ENCODE results near the gene SNX11.
A peak's percentile ranks its signal among the peaks of the same experiment; 100 is the strongest.
"Not testable (repeated sequence)": the region's sequence is repeated elsewhere in the genome, so short reads cannot be mapped to it uniquely, and the experiment has no call there.

SNX11 gene, protein sequence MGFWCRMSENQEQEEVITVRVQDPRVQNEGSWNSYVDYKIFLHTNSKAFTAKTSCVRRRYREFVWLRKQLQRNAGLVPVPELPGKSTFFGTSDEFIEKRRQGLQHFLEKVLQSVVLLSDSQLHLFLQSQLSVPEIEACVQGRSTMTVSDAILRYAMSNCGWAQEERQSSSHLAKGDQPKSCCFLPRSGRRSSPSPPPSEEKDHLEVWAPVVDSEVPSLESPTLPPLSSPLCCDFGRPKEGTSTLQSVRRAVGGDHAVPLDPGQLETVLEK

DNA sequence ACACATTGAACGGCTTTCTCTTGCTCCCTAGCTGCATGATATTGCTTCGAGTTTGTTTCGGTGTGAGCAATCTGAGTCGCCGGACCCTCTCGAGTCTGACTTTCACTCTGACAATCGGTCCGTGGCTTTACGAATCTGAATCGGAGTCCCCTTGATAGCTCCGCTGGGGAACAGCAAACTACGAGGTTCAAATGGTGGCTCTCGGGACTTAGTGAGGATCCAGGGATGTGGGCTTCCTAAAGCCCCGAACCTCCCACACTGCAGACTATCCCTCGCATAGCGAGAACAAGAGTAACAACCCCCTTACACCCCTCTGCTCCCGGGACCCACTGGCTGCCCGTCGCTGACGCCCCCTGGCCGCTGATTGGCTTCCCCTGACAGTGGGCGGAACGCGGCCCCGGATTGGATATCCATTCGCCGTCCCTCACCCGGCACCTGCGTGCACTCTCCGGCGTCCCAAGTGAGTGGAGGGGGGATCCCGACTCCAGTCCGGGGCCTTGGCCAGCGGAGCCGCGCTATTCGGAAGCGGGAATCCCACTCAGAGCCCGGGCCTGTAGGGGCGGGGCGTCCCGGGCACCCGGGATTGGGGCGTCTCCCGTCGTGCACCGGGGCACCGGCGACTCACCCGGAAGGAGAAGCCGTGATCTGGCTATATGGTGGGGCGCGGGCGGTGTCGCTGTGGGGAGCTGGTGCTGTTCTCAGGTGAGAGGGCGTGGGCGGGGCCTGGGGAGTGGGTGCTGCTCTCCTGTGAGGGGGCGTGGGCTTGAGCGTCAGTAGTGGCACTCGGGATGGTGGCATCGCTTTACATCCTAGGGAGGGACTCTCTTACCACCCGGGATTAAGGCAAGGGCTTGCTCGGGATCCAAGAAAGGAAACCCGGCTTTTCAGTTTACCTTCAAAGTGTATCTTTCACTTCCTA is at the start of gene SNX11:
SNX11 (plus strand) TSS at position 630 of the 919 bp plus-strand sequence. CDS start 4,278 bp downstream, outside the sequence.
- peak; percentile 83 to 93 for DNase-seq (ENCODE audit: low read depth in 2 of 2)

DNA sequence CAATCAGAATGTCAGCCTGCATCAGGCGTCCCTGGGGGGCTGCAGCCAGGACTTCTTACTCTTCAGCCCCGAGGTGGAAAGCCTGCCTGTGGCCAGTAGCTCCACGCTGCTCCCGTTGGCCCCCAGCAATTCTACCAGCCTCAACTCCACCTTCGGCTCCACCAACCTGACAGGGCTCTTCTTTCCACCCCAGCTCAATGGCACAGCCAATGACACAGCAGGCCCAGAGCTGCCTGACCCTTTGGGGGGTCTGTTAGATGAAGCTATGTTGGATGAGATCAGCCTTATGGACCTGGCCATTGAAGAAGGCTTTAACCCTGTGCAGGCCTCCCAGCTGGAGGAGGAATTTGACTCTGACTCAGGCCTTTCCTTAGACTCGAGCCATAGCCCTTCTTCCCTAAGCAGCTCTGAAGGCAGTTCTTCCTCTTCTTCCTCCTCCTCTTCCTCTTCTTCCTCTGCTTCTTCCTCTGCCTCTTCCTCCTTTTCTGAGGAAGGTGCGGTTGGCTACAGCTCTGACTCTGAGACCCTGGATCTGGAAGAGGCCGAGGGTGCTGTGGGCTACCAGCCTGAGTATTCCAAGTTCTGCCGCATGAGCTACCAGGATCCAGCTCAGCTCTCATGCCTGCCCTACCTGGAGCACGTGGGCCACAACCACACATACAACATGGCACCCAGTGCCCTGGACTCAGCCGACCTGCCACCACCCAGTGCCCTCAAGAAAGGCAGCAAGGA is 49.0 kb upstream of the SNX11 start:
- no peak for DNase-seq (ENCODE audit: low read depth in 2 of 2)

DNA sequence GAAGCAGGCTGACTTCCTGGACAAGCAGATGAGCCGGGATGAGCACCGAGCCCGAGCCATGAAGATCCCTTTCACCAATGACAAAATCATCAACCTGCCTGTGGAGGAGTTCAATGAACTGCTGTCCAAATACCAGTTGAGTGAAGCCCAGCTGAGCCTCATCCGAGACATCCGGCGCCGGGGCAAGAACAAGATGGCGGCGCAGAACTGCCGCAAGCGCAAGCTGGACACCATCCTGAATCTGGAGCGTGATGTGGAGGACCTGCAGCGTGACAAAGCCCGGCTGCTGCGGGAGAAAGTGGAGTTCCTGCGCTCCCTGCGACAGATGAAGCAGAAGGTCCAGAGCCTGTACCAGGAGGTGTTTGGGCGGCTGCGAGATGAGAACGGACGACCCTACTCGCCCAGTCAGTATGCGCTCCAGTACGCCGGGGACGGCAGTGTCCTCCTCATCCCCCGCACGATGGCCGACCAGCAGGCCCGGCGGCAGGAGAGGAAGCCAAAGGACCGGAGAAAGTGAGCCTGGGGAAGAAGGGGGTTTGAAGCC is 48.4 kb upstream of the SNX11 start:
- DNase-seq (ENCODE audit: low read depth in 2 of 2) = no peak

DNA sequence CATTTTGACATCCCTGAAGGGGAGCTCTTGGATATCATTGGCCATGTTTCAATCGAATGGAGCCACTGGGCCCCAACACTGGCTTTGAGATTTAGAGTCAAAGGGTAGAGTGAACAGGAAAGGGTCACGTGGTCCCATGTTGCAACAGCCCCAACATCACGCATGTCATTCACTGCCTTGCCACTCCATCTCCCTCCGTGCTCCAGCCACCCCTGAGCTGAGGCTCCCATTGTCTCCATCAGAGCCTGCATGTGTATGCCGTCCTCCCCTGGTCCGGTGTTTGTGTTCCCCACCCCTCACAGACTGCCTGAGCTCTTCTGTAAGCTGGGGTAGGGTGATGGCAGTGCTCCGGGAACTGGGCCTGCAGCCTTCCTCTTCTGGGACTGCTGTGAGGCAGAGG is 47.3 kb upstream of the SNX11 start:
- DNase-seq (ENCODE audit: low read depth in 2 of 2) = no peak

DNA sequence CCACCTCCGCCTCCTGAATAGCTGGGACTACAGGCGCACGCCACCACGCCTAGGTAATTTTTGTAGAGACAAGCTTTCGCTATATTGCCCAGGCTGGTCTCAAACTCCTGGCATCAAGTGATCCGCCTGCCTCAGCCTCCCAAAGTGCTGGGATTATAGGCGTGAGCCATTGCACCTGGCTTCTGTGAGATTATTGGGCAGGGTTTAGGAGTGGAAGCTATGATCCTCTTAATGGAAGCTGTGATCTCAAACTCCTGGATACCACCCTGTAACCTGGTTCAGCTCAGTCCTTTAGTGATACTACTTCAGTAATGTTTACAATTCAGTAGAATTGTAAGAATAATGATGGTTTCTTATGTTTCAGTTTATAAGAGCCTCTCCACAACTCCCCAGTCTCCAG is 45.3 kb upstream of the SNX11 start:
- no peak for DNase-seq (ENCODE audit: low read depth in 2 of 2)

DNA sequence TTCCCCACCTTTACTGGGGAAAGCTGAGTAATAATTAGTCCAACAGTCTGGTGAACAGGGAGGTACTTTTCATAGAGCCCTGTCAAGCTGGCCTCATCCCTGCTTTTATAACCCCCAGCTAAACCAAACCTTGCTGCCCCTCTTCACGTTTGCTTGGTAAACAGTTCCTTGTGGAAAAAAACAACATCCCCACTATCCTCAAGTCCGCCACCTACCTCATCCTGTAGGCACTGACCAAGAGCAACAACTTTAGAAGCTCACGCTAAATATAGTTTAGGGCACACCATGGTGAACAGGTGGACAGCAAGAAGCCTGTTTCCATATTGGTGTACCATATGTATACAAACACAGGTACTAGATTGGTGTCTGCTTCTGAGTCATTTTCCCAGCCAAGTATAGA is 42.9 kb upstream of the SNX11 start:
- no peak for DNase-seq (ENCODE audit: low read depth in 2 of 2)

DNA sequence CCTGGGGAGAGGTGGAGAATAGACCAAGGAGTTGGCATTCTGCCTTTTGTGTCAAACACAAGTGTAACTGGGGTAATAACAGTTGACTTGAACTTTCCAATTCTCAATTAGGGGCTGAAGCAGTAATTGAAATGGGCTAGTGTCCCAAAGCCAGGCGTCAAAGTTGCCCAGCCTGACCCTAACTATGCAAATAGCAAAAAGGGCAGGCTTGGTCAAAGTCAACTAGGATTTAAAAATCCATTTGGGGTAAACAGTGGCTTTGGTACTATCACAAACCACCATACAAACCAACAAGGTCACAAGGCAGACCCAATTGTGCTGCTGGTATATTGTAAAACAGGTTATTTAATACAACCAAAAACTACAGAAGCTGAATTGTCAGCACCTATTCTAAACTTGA is 41.4 kb upstream of the SNX11 start:
- DNase-seq (ENCODE audit: low read depth in 2 of 2) = no peak

DNA sequence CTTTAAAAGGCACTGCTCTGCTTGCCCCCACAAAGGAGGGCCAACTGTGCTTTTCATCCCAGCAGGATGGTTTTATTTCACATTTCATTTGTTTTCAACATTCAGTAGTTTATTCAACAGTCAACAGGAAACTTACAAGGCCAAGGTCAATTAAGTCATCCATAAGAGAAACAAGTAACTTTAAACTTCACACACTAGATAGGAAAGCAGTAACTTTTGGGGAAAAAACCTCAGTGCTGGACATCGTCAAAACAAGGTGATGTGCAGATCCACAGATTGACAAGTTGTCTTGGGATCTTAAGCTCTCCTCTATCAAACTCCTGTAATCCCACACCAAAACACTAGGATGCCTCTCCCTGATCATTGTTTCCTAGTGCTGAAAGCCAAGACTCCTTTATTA is 40.9 kb upstream of the SNX11 start:
- no peak for DNase-seq (ENCODE audit: low read depth in 2 of 2)

DNA sequence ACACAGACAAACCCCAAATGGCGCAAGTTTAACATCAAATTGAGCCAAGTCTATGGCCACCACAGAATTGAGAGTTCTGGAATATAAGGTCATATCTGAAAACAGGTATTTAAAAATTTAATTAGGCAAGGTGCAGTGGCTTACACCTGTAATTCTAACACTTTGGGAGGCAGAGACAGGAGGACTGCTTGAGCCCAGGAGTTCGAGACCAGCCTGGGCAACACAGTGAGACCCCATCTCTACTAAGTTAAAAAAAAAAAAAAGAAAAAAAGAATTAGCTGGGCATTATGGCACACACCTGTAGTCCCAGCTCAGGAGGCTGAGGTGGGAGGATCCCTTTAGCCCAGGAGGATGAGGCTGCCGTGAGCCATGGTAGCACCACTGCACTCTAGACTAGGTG is 40.3 kb upstream of the SNX11 start:
- DNase-seq (ENCODE audit: low read depth in 2 of 2) = no peak

DNA sequence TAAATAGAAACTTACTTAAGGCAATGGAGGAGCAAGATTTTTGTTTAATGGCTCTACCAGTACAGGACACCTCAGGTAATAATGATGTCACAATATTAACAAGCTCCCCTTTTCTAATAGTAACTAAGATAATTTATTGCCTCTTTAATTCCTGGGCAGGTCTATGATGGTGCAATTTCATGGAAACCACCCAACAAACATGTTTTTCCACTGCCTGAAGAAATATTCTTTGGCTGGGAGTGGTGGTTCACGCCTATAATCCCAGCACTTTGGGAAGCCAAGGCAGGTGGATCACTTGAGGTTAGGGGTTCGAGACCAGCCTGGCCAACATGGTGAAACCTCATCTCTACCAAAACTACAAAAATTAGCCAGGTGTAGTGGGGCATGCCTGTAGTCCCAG is 39.8 kb upstream of the SNX11 start:
- DNase-seq (ENCODE audit: low read depth in 2 of 2) = not testable (repeated sequence)

DNA sequence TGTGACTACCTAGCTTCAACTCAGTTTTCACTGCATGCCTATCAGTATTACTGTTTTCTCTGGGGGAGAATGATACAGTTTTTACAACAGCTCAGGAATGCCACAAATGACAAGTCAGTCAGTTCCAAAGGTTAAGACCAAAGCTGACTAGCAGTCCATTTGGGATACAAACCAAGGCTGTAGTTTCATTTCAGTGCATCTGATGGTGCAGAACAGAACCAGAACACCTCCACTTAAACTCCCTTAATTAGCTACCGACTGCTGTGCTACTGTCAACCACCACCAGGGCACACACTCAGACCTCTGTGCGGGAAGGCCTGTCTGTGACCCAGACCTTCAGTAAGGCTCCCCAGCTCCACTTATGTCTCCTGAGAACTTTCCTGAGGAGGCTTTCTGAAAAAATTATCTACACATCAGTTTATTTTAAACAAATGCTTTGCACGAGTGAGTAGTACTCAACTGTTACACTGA is 39.0 kb upstream of the SNX11 start:
- DNase-seq (ENCODE audit: low read depth in 2 of 2) = no peak

DNA sequence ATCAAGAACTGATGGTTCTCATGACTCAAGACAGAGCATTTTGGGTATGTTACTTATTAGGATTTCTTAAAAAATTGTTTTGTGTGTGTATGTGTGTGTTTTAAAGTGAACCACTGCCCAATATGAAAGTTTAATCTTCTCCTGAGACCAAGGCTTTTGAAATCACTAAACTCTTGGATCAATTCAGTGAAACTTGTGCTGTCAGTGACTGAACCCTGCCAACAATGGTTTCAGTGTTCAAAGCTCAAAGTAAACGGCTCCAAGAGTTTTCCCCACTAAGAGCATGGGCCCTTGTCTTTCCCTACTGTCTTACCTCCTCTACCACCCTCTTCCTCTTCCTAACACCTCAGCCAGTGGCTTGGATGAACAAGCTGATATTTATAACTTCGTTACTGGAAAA is 37.4 kb upstream of the SNX11 start:
- DNase-seq (ENCODE audit: low read depth in 2 of 2) = no peak

DNA sequence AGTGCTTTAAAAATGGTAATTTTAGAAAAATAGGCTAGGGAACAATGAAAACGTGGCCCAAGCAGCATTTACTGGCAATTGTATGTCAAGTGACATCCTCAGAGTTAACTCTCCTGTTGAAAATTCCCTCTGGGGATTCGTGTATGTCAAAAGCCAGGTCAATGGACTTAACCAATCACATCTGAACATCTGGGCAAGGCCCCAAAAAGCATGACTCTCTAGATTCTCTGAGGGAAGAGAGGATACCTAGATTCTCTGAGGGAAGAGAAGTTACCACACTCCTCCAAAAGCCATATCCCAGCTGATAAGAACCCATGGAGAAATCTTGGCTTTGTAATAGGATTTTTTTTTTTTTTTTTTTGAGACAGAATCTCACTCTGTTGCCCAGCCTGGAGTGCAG is 35.9 kb upstream of the SNX11 start:
- no peak for DNase-seq (ENCODE audit: low read depth in 2 of 2)

DNA sequence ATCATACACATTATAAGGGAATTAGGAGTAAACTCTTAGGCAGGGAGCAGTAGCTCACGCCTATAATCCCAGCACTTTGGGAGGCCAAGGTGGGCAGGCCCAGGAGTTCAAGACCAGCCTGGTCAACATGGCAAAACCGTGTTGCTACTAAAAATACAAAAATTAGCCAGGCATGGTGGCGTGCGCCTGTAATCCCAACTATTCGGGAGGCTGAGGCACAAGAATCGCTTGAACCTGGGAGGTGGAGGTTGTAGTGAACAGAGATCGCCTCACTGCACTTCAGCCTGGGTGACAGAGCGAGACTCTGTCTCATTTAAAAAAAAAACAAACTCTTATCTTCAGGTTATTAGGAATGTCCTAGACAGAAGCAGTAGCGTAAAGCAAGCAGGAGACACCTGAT is 34.8 kb upstream of the SNX11 start:
- DNase-seq (ENCODE audit: low read depth in 2 of 2) = not testable (repeated sequence)

DNA sequence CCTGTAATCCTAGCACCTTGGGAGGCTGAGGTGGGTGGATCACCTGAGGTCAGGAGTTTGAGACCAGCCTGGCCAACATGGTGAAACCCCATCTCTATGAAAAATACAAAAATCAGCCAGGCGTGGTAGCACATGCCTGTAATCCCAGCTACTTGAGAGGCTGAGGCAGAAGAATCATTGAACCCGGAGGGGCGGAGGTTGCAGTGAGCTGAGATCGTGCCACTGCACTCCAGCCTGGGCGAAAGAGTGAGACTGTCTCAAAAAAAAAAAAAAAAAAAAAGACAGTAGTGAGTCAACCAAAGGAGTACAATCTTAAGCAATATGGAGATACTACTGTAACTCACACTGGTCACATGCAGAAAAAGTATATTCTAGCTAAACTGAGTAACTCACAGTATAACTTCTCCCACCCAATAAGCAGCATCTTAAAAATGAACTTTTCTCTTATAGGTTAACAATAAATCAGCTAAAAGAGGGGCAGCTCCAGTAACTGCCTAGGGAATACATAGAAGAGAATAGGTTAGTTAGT is 33.9 kb upstream of the SNX11 start:
- not testable (repeated sequence) for DNase-seq (ENCODE audit: low read depth in 2 of 2)

DNA sequence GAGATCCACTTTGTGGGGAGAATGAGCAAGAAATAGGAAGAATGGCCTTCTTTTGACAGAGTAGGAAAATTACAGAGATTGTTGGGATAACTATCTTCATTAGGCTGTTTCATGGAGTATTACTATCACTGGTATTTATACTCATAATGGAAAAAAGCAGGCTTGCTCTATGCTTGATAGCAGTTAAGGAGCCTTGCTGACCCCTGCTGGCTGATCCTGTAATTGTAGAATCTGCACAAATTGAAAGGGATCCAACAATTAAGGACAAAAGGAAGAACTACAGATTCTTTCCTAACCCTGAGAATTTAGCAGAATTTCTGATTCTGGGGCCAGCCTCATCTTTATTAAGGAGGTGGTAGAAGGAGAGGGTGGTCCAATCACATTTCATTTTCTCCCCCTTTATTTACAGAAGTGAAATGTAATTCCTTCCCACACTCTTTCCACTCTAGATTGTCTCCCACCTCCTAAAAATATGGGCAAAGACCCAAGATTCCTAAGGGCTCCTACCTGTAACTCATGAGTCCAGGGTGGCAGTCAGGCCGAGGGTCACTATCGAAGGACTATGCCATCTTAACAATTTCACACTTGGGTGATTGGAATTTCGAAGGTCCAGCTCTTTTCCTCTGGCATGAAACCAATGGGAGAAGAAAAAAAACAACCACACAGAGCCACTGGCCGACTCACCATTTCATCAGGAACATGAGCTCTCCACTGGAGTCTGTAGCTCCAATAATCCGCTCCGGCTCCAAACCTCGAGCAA is 33.1 kb upstream of the SNX11 start:
- peak; percentile 51 to 53 for DNase-seq (ENCODE audit: low read depth in 2 of 2)

DNA sequence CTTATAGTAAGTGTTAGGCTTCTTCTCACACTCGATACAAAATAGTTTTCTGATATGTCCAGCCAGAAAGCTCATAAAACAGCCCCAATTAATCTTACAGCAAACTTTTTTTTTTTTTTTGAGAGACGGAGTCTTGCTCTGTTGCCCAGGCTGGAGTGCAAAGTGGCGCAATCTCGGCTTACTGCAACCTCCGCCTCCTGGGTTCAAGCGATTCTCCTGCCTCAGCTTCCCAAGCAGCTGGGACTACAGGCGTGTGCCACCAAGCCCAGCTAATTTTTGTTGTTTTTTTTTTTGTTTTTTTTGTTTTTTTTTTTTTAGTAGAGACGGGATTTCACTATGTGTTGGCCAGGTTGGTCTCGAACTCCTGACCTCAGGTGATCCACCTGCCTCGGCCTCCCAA is 30.4 kb upstream of the SNX11 start:
- DNase-seq (ENCODE audit: low read depth in 2 of 2) = not testable (repeated sequence)

DNA sequence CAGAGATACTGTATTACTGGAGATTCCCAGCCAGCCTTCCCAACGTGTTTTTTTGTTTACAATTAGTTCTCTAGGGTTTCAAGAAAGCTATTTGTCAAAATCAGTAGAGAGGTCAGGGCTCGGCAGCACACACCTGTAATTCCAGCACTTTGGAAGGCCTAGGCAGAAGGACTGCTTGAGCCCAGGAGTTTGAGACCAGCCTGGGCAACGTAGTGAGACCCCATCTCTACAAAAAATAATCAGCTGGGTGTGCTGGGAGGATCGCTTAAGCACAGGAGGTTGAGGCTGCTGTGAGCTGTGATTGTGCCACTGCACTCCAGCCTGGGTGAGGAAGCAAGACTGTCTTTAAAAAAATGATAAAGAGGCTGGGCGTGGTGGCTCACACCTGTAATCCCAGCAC is 25.7 kb upstream of the SNX11 start:
- DNase-seq (ENCODE audit: low read depth in 2 of 2) = no peak

DNA sequence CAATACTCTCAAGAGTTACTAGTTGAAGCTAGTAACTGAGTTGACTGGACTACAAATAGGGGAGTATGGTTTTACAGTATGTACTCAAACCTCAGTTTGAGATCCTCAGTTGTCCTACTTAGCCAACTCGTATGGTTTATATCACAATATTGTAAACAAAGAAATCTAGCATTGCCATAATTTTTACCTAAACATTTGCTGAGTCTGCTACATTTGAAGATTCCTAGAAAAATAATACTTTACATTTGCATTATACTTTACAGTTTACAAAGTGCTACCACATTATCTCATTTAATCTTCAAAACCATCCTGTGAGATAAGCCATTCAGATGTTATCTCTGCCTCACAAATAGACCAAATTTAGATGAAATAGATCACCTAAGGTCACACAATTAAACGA is 22.6 kb upstream of the SNX11 start:
- DNase-seq (ENCODE audit: low read depth in 2 of 2) = no peak

DNA sequence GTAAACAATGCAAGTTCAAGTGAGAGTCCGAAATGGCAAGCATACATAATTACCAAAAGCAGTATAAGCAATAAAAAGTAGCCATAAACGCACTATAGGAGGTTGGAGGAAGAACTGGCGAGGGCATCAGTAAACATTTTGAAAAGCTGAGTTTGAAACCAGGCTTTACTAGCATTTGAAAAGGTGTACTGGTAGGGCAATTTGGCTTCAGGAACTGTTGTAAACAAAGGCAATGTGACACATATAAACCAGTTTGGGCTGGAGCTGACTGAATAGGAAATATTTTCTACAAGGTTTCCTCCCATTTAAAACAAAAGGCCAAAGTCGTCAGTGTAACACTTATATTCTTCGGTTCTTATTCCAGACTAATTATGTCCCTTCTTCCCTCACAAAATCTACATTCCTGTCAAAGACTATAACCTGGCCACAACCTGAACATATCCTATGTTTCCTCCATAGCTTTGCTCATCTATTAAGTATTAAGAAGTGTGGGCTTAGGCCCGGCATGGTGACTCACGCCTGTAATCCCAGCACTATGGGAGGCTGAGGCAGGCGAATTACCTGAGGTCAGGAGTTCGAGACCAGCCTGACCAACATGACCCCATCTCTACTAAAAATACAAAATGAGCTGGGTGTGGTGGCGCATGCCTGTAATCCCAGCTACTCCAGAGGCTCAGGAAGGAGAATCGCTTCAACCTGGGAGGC is 14.1 kb upstream of the SNX11 start:
- DNase-seq (ENCODE audit: low read depth in 2 of 2) = no peak

Measured in stimulated activated CD8-positive, alpha-beta memory T cell treated with anti-CD3 and anti-CD28 coated beads, Interleukin-2, amount 100 ng/mL, for 1 hour (primary cell).